Chondrocyte (in vitro differentiated cells): ENCODE results near the gene PLA2G5. TPM values are rescaled to one million over a fixed set of nuclear protein-coding genes. Genes with fewer than 3 reads are reported as not detected.

Source experiments
- DNase-seq: peaks from one replicate; pipeline ENCODE4 v3.0.0; 2021; ENCODE audit warnings: mixed read lengths, low spot score
- H3K27ac Mint-ChIP-seq: one replicate; pipeline ENCODE4 v1.8.0; 2021; ENCODE audit warnings: mild to moderate bottlenecking, moderate library complexity, mixed read lengths; ENCODE audit not compliant: unreplicated experiment
- H3K27me3 Mint-ChIP-seq: 2 replicates; pipeline ENCODE4 v1.8.0; 2021; ENCODE audit warnings: low read depth, mixed read lengths
- H3K36me3 Mint-ChIP-seq: 2 replicates; pipeline ENCODE4 v1.8.0; 2021; ENCODE audit warnings: low read depth, mixed read lengths
- H3K4me1 Mint-ChIP-seq: 2 replicates; pipeline ENCODE4 v1.8.0; 2021; ENCODE audit warnings: low read depth, mild to moderate bottlenecking, mixed read lengths
- H3K4me3 Mint-ChIP-seq: one replicate; pipeline ENCODE4 v1.8.0; 2021; ENCODE audit warnings: mild to moderate bottlenecking, moderate library complexity, mixed read lengths; ENCODE audit not compliant: unreplicated experiment
- H3K9me3 Mint-ChIP-seq: 2 replicates; pipeline ENCODE4 v1.8.0; 2021; ENCODE audit warnings: low read depth, mixed read lengths
- CTCF ChIP-seq: fragments of 200-600 bp; sonication (generic); IDR thresholded peaks from 2 replicates; pipeline ENCODE4 v1.5.0; 2021; ENCODE audit warnings: antibody characterized with exemption, mild to moderate bottlenecking, moderate library complexity
- total RNA-seq: library from RNA; stranded (reverse); gene quantifications from 3 replicates; pipeline ENCODE4 v1.2.1, GENCODE V29; 2021

The PLA2G5 gene
- total RNA-seq, 1 donor from 2014 or later = not detected

DNA sequence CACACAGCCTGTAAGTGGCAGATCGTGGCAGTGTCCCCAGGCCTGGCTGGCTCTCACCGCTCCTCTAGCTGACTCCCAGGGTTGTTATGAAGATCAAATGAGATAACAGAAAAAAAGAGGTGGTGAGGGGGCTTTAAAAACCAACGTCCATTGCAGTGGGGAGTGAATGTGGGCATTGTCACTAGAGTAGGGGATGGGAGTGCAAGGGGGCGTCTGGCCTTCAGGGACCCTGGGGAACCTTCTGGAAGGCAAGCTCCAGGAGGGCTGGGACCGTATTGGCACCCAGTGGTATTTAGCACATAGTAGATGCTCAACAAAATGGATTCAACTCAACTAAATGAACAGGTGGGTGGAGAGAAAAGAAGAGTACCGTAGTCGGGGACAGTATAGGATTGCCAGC lies 45.9 kb downstream of the PLA2G5 start:
- Mint-ChIP-seq H3K27me3 (peaks cover 30% of the 10 kb centered on the region), H3K36me3 (no peaks in the 10 kb centered on the region), H3K9me3 (no peaks in the 10 kb centered on the region), H3K4me3 (no peak overlapping the region), H3K4me1 (no peaks in the 10 kb centered on the region), H3K27ac (no peak overlapping the region)
- TF ChIP-seq CTCF = no peak
- no peak for DNase-seq

DNA sequence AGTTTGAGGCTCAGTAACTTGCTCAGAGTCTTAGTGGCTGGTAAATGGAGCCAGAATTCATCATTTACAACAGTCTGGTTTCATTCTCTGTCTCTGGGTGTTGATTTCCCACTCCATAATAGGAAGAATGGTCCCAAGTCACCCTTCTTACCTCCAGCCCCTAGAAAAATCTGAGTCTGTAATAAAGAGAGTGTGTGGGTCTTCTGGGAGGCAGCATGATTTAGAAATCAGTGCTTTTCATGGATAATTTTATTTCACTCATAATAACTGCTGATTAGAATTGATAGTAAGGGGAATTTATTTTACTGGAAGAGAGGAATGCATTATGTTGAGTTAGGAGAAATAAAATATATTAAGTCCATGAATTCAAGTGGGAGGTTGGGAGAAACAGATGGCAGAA lies 47.2 kb downstream of the PLA2G5 start:
- no peaks in the 10 kb centered on the region for H3K9me3 Mint-ChIP-seq
- no peak overlapping the region for H3K27ac Mint-ChIP-seq
- peaks cover 40% of the 10 kb centered on the region for H3K27me3 Mint-ChIP-seq
- DNase-seq = no peak
- H3K36me3 Mint-ChIP-seq = no peaks in the 10 kb centered on the region
- TF ChIP-seq CTCF = no peak
- no peak overlapping the region for H3K4me3 Mint-ChIP-seq
- H3K4me1 Mint-ChIP-seq = no peaks in the 10 kb centered on the region

GRCh38 chr1:20119347-20119746 lies 49.4 kb downstream of the PLA2G5 start, which contains the start of gene PLA2G2D:
Gene PLA2G2D, minus strand, starts transcription at chr1:20119536. Its CDS starts 38 bp downstream, at chr1:20119498.
- H3K9me3 Mint-ChIP-seq = no peaks in the 10 kb centered on the region
- peaks cover 33% of the 10 kb centered on the region for H3K27me3 Mint-ChIP-seq
- H3K4me1 Mint-ChIP-seq = no peaks in the 10 kb centered on the region
- TF ChIP-seq CTCF = no peak
- H3K36me3 Mint-ChIP-seq = no peaks in the 10 kb centered on the region
- H3K4me3 Mint-ChIP-seq = no peak within 1 kb of the TSS
- no peak within 1 kb of the TSS for H3K27ac Mint-ChIP-seq
- no peak for DNase-seq

- H3K4me1 Mint-ChIP-seq = peaks cover 4% of the 10 kb centered on the region
- H3K27me3 Mint-ChIP-seq = peaks cover 34% of the 10 kb centered on the region
- no peak for DNase-seq
- H3K9me3 Mint-ChIP-seq = no peaks in the 10 kb centered on the region
- no peaks in the 10 kb centered on the region for H3K36me3 Mint-ChIP-seq
- H3K27ac Mint-ChIP-seq = no peak overlapping the region
- no peak for TF ChIP-seq CTCF
- H3K4me3 Mint-ChIP-seq = no peak overlapping the region
Observed at GRCh38 chr1:20120796-20121195, 50.8 kb downstream of the PLA2G5 start.

DNA sequence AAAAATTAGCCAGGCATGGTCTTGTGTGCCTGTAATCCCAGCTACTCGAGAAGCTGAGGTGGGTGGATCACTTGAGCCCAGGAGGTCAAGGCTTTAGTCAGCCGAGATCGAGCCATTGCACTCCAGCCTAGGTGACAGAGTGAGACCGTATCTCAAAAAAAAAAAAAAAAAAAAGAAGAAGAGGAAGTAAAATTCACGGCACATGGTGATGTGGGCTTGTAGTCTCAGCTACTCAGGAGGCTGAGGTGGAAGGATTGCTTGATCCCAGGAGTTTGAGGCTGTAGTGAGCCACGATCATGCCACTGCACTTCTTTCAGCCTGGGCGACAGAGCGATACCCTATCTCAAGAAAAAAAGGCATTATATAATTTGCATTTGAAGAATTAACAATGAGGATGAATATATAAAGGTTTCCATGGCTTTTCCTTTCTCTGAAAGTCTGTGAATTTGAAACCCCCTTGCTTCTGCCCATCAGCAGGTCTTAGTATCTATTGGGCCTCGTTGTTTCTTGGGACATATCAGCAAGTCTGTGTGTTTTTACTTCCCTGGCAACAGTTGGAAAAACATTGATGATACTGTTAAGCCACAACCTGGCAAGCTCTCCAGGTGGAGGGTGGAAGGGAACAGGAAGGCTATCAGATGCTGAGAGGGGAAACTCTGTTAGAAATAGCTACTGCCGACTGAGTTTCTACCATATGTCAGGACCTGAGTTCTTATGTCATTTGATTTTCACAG lies 53.9 kb downstream of the PLA2G5 start:
- DNase-seq = no peak
- Mint-ChIP-seq H3K4me3 (no peak overlapping the region), H3K9me3 (peaks cover 8% of the 10 kb centered on the region), H3K36me3 (no peaks in the 10 kb centered on the region), H3K27ac (no peak overlapping the region), H3K27me3 (peaks cover 27% of the 10 kb centered on the region), H3K4me1 (peaks cover 4% of the 10 kb centered on the region)
- no peak for TF ChIP-seq CTCF
